ENCODE results near the gene PSMA4. TPM values are rescaled to one million over a fixed set of nuclear protein-coding genes. Genes with fewer than 3 reads are reported as not detected.
"Not testable (repeated sequence)": the region's sequence is repeated elsewhere in the genome, so short reads cannot be mapped to it uniquely, and the experiment has no call there.

Gene PSMA4
- total and polyA plus RNA-seq, 9 donors = 145 to 191 (median 165) TPM

GRCh38 chr15:78520035-78520434 lies 20.2 kb upstream of the PSMA4 start:
- DNase-seq = not testable (repeated sequence)

GRCh38 chr15:78524230-78524629 lies 16.0 kb upstream of the PSMA4 start:
- H3K27me3 ChIP-seq (ENCODE audit: control insufficient read depth, insufficient read depth, low read length) = no peaks in the 10 kb centered on the region
- 93% methylated on average over 3 of the region's 5 CpGs for WGBS (ENCODE audit: insufficient coverage)
- no peaks in the 10 kb centered on the region for H3K9me3 ChIP-seq (replicated peaks; ENCODE audit: control insufficient read depth, low read depth, low read length)
- no peaks in the 10 kb centered on the region for H3K4me1 ChIP-seq (ENCODE audit: control insufficient read depth, insufficient read depth, low read length)
- no peaks in the 10 kb centered on the region for H3K36me3 ChIP-seq (ENCODE audit: control insufficient read depth, insufficient read depth, low read length)
- no peak overlapping the region for H3K27ac ChIP-seq (ENCODE audit: low read length)
- no peak for DNase-seq
- no peak overlapping the region for H3K4me3 ChIP-seq (ENCODE audit: low read length)

More at GRCh38 chr15:78520035-78520434, 20.2 kb upstream of the PSMA4 start:
- H3K36me3 ChIP-seq (ENCODE audit: control insufficient read depth, insufficient read depth, low read length); H3K27me3 ChIP-seq (ENCODE audit: control insufficient read depth, insufficient read depth, low read length); H3K27ac ChIP-seq (ENCODE audit: low read length); H3K9me3 ChIP-seq (replicated peaks; ENCODE audit: control insufficient read depth, low read depth, low read length); H3K4me3 ChIP-seq (ENCODE audit: low read length); H3K4me1 ChIP-seq (ENCODE audit: control insufficient read depth, insufficient read depth, low read length): not testable (repeated sequence)
- 80% methylated on average over 1 of the region's 3 CpGs for WGBS (ENCODE audit: insufficient coverage)

- Histone ChIP-seq H3K27me3 (ENCODE audit: control insufficient read depth, insufficient read depth, low read length) (no peaks in the 10 kb centered on the region), H3K9me3 (replicated peaks; ENCODE audit: control insufficient read depth, low read depth, low read length) (no peaks in the 10 kb centered on the region), H3K36me3 (ENCODE audit: control insufficient read depth, insufficient read depth, low read length) (no peaks in the 10 kb centered on the region), H3K4me1 (ENCODE audit: control insufficient read depth, insufficient read depth, low read length) (no peaks in the 10 kb centered on the region), H3K4me3 (ENCODE audit: low read length) (no peak overlapping the region), H3K27ac (ENCODE audit: low read length) (no peak overlapping the region)
- 100% methylated on average over 2 of the region's 5 CpGs for WGBS (ENCODE audit: insufficient coverage)
- DNase-seq = no peak
These were observed 12.9 kb upstream of the PSMA4 start for GRCh38 chr15:78527325-78527724.

- Histone ChIP-seq H3K27ac (ENCODE audit: low read length) (no peak overlapping the region), H3K36me3 (ENCODE audit: control insufficient read depth, insufficient read depth, low read length) (no peaks in the 10 kb centered on the region), H3K9me3 (replicated peaks; ENCODE audit: control insufficient read depth, low read depth, low read length) (no peaks in the 10 kb centered on the region), H3K27me3 (ENCODE audit: control insufficient read depth, insufficient read depth, low read length) (no peaks in the 10 kb centered on the region), H3K4me3 (ENCODE audit: low read length) (no peak overlapping the region), H3K4me1 (ENCODE audit: control insufficient read depth, insufficient read depth, low read length) (peaks cover 4% of the 10 kb centered on the region)
- no peak for DNase-seq
- WGBS (ENCODE audit: insufficient coverage) = no CpG with 5 or more reads among the region's 2 CpGs
These were observed 6.9 kb upstream of the PSMA4 start for GRCh38 chr15:78533331-78533730.

GRCh38 chr15:78536134-78536533 lies 4.1 kb upstream of the PSMA4 start:
- WGBS (ENCODE audit: insufficient coverage) = no CpG with 5 or more reads among the region's 1 CpG

GRCh38 chr15:78537266-78537905 lies 2.9 kb upstream of the PSMA4 start:
- DNase-seq = peak; percentile 84
- Histone ChIP-seq H3K27ac (ENCODE audit: low read length) (peak overlapping the region; percentile 59), H3K4me1 (ENCODE audit: control insufficient read depth, insufficient read depth, low read length) (peaks cover 11% of the 10 kb centered on the region), H3K4me3 (ENCODE audit: low read length) (no peak overlapping the region), H3K27me3 (ENCODE audit: control insufficient read depth, insufficient read depth, low read length) (no peaks in the 10 kb centered on the region), H3K9me3 (replicated peaks; ENCODE audit: control insufficient read depth, low read depth, low read length) (no peaks in the 10 kb centered on the region), H3K36me3 (ENCODE audit: control insufficient read depth, insufficient read depth, low read length) (peaks cover 3% of the 10 kb centered on the region)
- 20% methylated on average over 2 of the region's 5 CpGs for WGBS (ENCODE audit: insufficient coverage)

More at GRCh38 chr15:78536134-78536533, 4.1 kb upstream of the PSMA4 start:
- Histone ChIP-seq H3K27ac (ENCODE audit: low read length) (no peak overlapping the region), H3K4me3 (ENCODE audit: low read length) (no peak overlapping the region), H3K36me3 (ENCODE audit: control insufficient read depth, insufficient read depth, low read length) (no peaks in the 10 kb centered on the region), H3K9me3 (replicated peaks; ENCODE audit: control insufficient read depth, low read depth, low read length) (no peaks in the 10 kb centered on the region), H3K27me3 (ENCODE audit: control insufficient read depth, insufficient read depth, low read length) (no peaks in the 10 kb centered on the region), H3K4me1 (ENCODE audit: control insufficient read depth, insufficient read depth, low read length) (peaks cover 6% of the 10 kb centered on the region)
- peak; percentile 26 for DNase-seq

GRCh38 chr15:78538358-78538757 lies 1.9 kb upstream of the PSMA4 start:
- WGBS (ENCODE audit: insufficient coverage) = no CpG with 5 or more reads among the region's 1 CpG
- Histone ChIP-seq H3K27ac (ENCODE audit: low read length) (no peak overlapping the region), H3K27me3 (ENCODE audit: control insufficient read depth, insufficient read depth, low read length) (no peaks in the 10 kb centered on the region), H3K4me3 (ENCODE audit: low read length) (no peak overlapping the region), H3K36me3 (ENCODE audit: control insufficient read depth, insufficient read depth, low read length) (peaks cover 12% of the 10 kb centered on the region), H3K9me3 (replicated peaks; ENCODE audit: control insufficient read depth, low read depth, low read length) (no peaks in the 10 kb centered on the region), H3K4me1 (ENCODE audit: control insufficient read depth, insufficient read depth, low read length) (peaks cover 11% of the 10 kb centered on the region)
- no peak for DNase-seq

GRCh38 chr15:78539464-78540140 lies 642 bp upstream of the PSMA4 start:
- not testable (repeated sequence) for H3K27me3 ChIP-seq (ENCODE audit: control insufficient read depth, insufficient read depth, low read length); H3K9me3 ChIP-seq (replicated peaks; ENCODE audit: control insufficient read depth, low read depth, low read length); DNase-seq
- H3K36me3 ChIP-seq (ENCODE audit: control insufficient read depth, insufficient read depth, low read length) = peaks cover 14% of the 10 kb centered on the region
- H3K4me1 ChIP-seq (ENCODE audit: control insufficient read depth, insufficient read depth, low read length) = peaks cover 11% of the 10 kb centered on the region
- 88% methylated on average over 12 of the region's 18 CpGs for WGBS (ENCODE audit: insufficient coverage)
- H3K4me3 ChIP-seq (ENCODE audit: low read length) = peak overlapping the region; percentile 87
- peak overlapping the region; percentile 98 for H3K27ac ChIP-seq (ENCODE audit: low read length)

GRCh38 chr15:78540871-78541743 lies 863 bp downstream of the PSMA4 start:
- 6% methylated on average over 11 of the region's 17 CpGs for WGBS (ENCODE audit: insufficient coverage)
- H3K4me3 ChIP-seq (ENCODE audit: low read length) = peak overlapping the region; percentile 87
- H3K27me3 ChIP-seq (ENCODE audit: control insufficient read depth, insufficient read depth, low read length) = no peaks in the 10 kb centered on the region
- DNase-seq = no peak
- H3K27ac ChIP-seq (ENCODE audit: low read length) = peak overlapping the region; percentile 98
- H3K36me3 ChIP-seq (ENCODE audit: control insufficient read depth, insufficient read depth, low read length) = peaks cover 21% of the 10 kb centered on the region
- H3K4me1 ChIP-seq (ENCODE audit: control insufficient read depth, insufficient read depth, low read length) = peaks cover 11% of the 10 kb centered on the region
- H3K9me3 ChIP-seq (replicated peaks; ENCODE audit: control insufficient read depth, low read depth, low read length) = no peaks in the 10 kb centered on the region

- no peak overlapping the region for H3K27ac ChIP-seq (ENCODE audit: low read length)
- no peak for DNase-seq
- WGBS (ENCODE audit: insufficient coverage) = no CpG with 5 or more reads among the region's 1 CpG
These were observed 1.4 kb downstream of the PSMA4 start for GRCh38 chr15:78541744-78542034.

More at GRCh38 chr15:78541744-78542034, 1.4 kb downstream of the PSMA4 start:
- Histone ChIP-seq H3K27me3 (ENCODE audit: control insufficient read depth, insufficient read depth, low read length) (no peaks in the 10 kb centered on the region), H3K4me3 (ENCODE audit: low read length) (peak overlapping the region; percentile 87), H3K4me1 (ENCODE audit: control insufficient read depth, insufficient read depth, low read length) (peaks cover 11% of the 10 kb centered on the region), H3K36me3 (ENCODE audit: control insufficient read depth, insufficient read depth, low read length) (peaks cover 23% of the 10 kb centered on the region), H3K9me3 (replicated peaks; ENCODE audit: control insufficient read depth, low read depth, low read length) (no peaks in the 10 kb centered on the region)

All from muscle of leg (tissue), 11 donors.